GM19240 (cell line): ENCODE results near the gene HDDC3.

ENCODE experiments used
- DNase-seq: peaks from one replicate; pipeline ENCODE4 v3.0.0; 2011; ENCODE audit warnings: low spot score; ENCODE audit not compliant: insufficient read length

HDDC3 gene, protein sequence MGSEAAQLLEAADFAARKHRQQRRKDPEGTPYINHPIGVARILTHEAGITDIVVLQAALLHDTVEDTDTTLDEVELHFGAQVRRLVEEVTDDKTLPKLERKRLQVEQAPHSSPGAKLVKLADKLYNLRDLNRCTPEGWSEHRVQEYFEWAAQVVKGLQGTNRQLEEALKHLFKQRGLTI

GRCh38 chr15:90931828-90932659 is at the start of gene HDDC3:
HDDC3 (minus strand) TSS chr15:90932549; CDS start chr15:90932540, 9 bp downstream.
- DNase-seq: peak; percentile 65

GRCh38 chr15:90982135-90982534 is 49.8 kb upstream of the HDDC3 start:
- DNase-seq: no peak

DNA sequence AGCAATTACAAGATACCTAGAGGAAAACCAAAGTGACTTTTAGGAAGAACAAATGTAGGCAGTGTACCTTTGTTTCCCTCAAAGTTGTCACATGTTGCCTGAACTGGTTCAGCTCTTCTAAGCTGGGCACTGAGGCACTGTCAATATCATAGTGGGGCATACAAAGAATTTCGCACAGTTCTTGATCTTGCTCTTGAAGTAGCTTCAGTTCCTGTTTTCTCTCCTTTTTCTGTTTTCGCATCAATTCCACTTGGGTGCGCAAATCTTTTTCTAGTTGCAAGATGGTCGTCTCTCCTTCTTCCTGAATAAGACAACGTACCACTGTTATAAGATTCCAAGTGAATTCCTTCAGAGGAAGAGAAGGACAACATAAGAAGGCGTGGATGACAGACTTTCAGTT is 49.3 kb upstream of the HDDC3 start:
- peak; percentile 13 for DNase-seq

DNA sequence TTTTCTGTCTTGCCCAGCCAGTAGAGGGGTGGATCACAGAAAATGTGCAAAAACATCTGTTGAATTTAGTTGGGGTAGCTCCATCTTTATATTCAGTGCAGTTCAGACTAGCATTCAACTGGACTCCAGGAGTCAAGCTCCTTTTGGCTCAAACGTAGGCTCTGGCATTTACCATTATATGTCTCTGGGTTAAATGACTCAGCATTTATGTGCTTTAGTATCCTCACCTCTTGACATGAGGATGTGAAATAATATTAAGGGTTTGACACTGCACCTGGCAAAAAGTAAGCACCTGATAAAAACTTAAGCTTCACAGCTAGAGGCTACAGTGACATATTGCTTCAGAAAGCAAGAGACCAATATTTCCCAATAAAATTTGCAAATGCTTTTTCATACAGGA is 47.2 kb upstream of the HDDC3 start:
- no peak for DNase-seq

DNA sequence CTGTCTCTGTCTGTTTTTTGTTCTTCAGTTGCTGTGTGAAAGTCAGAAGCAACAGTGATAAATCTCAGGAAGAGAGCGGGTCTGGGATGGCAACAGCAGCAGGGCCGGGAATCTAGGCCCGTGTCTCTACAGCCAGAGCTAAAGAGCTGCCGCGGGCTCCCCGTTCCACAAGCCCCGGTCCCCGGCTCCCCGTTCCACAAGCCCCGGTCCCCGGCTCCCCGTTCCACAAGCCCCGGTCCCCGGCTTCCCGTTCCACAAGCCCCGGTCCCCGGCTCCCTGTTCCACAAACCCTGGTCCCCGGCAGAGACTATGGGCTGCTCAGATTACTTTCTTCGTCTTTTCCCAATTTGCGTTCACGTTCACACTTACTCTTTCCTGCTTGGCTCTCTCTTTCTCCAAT is 41.9 kb upstream of the HDDC3 start:
- no peak for DNase-seq

GRCh38 chr15:90972133-90972532 is 39.8 kb upstream of the HDDC3 start:
- DNase-seq: no peak

GRCh38 chr15:90970274-90970673 is 37.9 kb upstream of the HDDC3 start:
- no peak for DNase-seq

GRCh38 chr15:90968434-90968833 is 36.1 kb upstream of the HDDC3 start:
- no peak for DNase-seq

- no peak for DNase-seq
Measured at GRCh38 chr15:90967206-90967605, 34.9 kb upstream of the HDDC3 start.

DNA sequence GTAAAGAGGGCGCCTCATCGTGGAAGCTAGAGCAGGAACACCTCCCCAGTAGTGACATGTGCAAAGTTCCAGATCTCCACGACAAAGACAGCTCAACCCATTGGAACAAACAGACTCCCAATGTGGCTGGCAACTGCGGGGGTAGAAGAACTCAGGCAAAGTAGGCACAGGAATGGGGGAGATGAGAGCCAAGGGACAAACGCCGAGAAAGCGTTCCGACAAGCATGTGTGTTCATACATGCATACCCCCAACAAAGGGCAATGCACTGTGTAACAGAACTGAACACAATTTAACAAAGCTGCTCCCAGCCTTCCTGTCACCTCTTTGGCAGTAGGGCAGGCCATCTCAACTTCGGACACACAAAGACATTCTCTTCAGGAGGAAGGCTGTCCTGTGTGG is 33.9 kb upstream of the HDDC3 start:
- no peak for DNase-seq

GRCh38 chr15:90962021-90962420 is 29.7 kb upstream of the HDDC3 start:
- no peak for DNase-seq

DNA sequence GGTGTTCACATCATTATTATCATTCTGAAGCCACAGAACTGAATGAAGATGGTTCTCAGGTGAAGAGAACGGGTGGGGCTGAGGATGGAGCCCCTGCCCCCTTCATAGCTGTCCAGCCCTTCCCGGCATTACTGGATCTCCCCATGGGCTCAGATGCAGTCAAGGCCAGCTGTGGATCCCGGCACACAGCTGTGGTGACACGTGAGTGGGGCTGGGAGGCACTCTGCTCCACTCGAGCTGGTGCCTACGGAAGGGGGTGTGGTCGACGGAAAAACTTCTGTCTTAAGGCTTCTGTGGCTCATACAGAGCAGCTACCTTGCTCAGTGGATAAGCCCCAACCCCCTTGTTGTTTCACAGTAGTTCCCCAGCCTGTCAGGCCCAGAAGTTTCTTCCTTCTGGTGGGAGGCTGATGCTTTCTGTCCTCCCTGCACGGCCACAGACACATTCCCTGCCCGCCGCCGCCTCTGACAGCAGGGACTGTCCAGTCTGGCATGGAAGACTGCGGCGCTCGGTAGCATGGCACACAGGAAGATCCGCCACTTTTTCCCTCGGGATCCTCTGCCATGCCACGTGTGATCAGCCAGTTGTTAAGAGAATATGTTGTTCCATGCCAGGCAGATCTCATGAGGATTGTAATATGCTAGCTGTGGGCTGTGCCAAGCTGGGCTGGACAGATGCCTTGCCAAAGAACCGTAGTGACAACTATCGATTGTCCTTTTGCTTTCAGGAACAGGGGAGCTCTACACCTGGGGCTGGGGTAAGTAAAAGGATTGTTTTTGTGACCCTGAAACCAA is 28.1 kb upstream of the HDDC3 start:
- no peak for DNase-seq

DNA sequence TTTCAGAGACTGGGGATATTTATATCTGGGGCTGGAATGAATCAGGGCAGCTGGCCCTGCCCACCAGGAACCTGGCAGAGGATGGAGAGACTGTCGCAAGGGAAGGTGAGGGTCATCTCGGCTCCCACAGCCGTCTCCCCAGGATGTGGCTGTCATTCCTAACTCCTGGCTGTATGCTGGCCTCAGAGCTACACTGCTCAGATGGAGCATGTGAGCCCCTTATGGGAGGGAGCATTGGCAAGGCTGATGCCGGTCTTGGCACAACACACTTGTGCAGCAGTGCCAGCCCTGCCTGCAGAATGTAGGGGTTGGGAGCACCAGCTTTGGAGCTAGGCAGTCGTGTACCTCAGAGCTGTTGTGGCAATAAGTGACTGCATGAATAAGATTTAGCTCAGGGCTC is 27.5 kb upstream of the HDDC3 start:
- DNase-seq: no peak

GRCh38 chr15:90959028-90959595 is 26.8 kb upstream of the HDDC3 start:
- DNase-seq: no peak

DNA sequence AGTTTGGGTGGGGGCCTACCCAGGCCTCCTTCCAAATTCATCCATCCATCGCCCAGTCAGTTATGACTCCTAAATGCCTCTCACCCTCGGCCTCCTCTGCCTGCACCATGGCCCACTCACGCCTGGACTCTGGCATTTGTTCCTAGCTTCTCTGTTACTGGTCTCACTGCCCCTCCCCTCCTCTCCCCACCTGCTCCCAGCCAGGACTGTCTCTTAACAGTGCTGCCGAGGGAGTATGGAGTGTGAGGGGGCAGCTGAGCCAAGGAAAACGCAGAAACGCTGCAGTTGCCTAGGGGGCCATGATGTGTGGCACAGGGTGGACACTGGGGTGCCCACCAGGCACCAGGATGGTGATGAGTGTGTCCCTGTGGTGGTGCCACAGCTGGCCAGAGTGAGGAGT is 25.4 kb upstream of the HDDC3 start:
- no peak for DNase-seq

DNA sequence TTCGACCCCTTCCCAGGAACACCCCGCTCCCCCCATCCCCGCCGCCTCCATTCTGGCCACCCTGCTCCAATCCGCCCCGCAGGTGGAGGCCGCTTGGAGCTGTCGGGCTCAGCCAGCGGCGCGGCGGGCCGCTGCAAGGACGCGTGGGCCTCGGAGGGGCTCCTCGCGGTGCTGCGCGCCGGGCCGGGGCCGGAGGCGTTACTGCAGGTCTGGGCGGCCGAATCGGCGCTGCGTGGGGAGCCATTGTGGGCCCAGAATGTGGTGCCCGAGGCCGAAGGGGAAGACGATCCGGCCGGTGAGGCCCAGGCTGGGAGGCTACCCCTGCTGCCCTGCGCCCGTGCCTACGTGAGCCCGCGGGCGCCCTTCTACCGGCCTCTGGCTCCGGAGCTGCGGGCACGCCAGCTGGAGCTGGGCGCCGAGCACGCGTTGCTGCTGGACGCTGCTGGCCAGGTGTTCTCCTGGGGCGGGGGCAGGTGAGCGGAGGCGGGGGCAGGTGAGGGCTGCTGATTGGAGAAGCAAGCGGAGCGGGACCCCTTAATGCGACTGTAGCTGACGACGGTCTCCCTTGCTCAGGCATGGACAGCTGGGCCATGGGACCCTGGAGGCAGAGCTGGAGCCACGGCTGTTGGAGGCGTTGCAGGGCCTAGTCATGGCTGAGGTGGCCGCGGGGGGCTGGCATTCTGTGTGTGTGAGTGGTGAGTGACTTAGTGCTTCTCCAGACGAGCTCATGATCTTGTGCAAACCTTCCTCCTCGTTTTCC is 24.9 kb upstream of the HDDC3 start:
- no peak for DNase-seq

GRCh38 chr15:90956274-90957030 is 24.1 kb upstream of the HDDC3 start:
- DNase-seq: peak; percentile 71

DNA sequence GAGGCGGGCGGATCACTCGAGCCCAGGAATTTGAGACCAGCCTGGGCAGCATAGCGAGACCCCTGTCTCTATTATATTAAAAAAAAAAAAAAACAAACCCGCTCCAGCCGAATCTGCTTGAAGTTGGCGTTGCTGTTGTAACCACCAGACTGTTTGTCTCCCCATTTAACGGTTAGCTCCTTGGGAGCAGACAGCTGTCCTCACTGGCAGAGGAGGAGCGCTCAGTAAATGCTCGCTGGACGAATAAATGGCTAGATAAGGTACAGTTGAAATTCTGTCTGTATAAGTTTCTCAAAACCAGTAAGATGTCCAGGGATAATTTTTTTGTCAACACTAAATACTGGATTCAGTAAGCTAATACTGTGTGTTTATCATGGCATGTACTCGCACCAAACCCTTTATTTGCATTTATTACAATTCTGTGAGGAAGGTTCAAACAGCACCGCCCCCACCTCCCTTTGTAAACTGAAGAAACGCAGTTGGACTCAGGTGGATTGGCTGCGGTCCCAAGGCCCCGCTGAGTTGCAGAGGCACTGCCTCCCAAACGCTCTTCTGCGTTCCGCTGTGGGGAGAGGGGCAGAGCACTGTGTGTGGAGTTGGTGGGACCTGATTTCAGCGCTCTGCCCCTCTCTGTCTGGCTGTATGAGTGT is 23.4 kb upstream of the HDDC3 start:
- no peak for DNase-seq

- DNase-seq: peak; percentile 100
Measured at GRCh38 chr15:90954712-90955623, 22.6 kb upstream of the HDDC3 start, which contains the start of gene RCCD1. RCCD1 (plus strand) TSS chr15:90954884; CDS start chr15:90956735, 1,851 bp downstream.
